ENCODE results near the gene STRIP2.
A peak's percentile ranks its signal among the peaks of the same experiment; 100 is the strongest.
"Not testable (repeated sequence)": the region's sequence is repeated elsewhere in the genome, so short reads cannot be mapped to it uniquely, and the experiment has no call there.

The STRIP2 gene
- total RNA-seq: 1.3 to 13.1 (median 4.1) reads per million in 4 experiments

- DNase-seq: peak; percentile 86
Measured at GRCh38 chr7:129433847-129434674, at the start of gene STRIP2. TSS of gene STRIP2 (plus strand) at chr7:129434432. CDS start at chr7:129434473, 41 bp downstream.

GRCh38 chr7:129385116-129385515 is 49.1 kb upstream of the STRIP2 start:
- DNase-seq: no peak

- no peak for DNase-seq
Measured at GRCh38 chr7:129385598-129385997, 48.6 kb upstream of the STRIP2 start.

GRCh38 chr7:129386506-129386905 is 47.7 kb upstream of the STRIP2 start:
- DNase-seq: no peak

- DNase-seq: no peak
Measured at GRCh38 chr7:129387537-129387936, 46.7 kb upstream of the STRIP2 start.

GRCh38 chr7:129388333-129389098 is 45.7 kb upstream of the STRIP2 start:
- no peak for DNase-seq

GRCh38 chr7:129389829-129390228 is 44.4 kb upstream of the STRIP2 start:
- no peak for DNase-seq

- no peak for DNase-seq
Measured at GRCh38 chr7:129390314-129390713, 43.9 kb upstream of the STRIP2 start.

GRCh38 chr7:129391546-129392171 is 42.6 kb upstream of the STRIP2 start:
- DNase-seq: no peak

- no peak for DNase-seq
Measured at GRCh38 chr7:129393255-129393654, 41.0 kb upstream of the STRIP2 start.

GRCh38 chr7:129394101-129394500 is 40.1 kb upstream of the STRIP2 start:
- DNase-seq: no peak

GRCh38 chr7:129394982-129395914 is 39.0 kb upstream of the STRIP2 start:
- no peak for DNase-seq

- no peak for DNase-seq
Measured at GRCh38 chr7:129401228-129401966, 32.8 kb upstream of the STRIP2 start.

GRCh38 chr7:129401967-129402860 is 32.0 kb upstream of the STRIP2 start:
- no peak for DNase-seq

GRCh38 chr7:129405527-129405926 is 28.7 kb upstream of the STRIP2 start:
- no peak for DNase-seq

GRCh38 chr7:129410238-129410637 is 24.0 kb upstream of the STRIP2 start:
- DNase-seq: not testable (repeated sequence)

- no peak for DNase-seq
Measured at GRCh38 chr7:129412501-129412900, 21.7 kb upstream of the STRIP2 start.

GRCh38 chr7:129417073-129417472 is 17.2 kb upstream of the STRIP2 start:
- DNase-seq: no peak

- no peak for DNase-seq
Measured at GRCh38 chr7:129421717-129422250, 12.4 kb upstream of the STRIP2 start.

- no peak for DNase-seq
Measured at GRCh38 chr7:129422727-129423126, 11.5 kb upstream of the STRIP2 start.
